GM19455 (cell line): ENCODE measurements around the gene EIF1.
"Not testable (repeated sequence)": the region's sequence is repeated elsewhere in the genome, so short reads cannot be mapped to it uniquely, and the experiment has no call there.

Source experiments
- ATAC-seq: cut with Tn5 transposase; IDR thresholded peaks from one replicate; pipeline ENCODE4 v1.9.1; 2021; ENCODE audit not compliant: unreplicated experiment

Gene EIF1

GRCh38 chr17:41688641-41689496 lies at the start of gene EIF1:
TSS of gene EIF1 (plus strand) at chr17:41688885. CDS start at chr17:41689039, 154 bp downstream.
- peak; percentile 68 for ATAC-seq

- no peak for ATAC-seq
Measured at GRCh38 chr17:41638941-41639340, 49.7 kb upstream of the EIF1 start.

- ATAC-seq: no peak
Measured at GRCh38 chr17:41639492-41640473, 48.9 kb upstream of the EIF1 start.

- not testable (repeated sequence) for ATAC-seq
Measured at GRCh38 chr17:41640596-41640995, 48.1 kb upstream of the EIF1 start.

DNA sequence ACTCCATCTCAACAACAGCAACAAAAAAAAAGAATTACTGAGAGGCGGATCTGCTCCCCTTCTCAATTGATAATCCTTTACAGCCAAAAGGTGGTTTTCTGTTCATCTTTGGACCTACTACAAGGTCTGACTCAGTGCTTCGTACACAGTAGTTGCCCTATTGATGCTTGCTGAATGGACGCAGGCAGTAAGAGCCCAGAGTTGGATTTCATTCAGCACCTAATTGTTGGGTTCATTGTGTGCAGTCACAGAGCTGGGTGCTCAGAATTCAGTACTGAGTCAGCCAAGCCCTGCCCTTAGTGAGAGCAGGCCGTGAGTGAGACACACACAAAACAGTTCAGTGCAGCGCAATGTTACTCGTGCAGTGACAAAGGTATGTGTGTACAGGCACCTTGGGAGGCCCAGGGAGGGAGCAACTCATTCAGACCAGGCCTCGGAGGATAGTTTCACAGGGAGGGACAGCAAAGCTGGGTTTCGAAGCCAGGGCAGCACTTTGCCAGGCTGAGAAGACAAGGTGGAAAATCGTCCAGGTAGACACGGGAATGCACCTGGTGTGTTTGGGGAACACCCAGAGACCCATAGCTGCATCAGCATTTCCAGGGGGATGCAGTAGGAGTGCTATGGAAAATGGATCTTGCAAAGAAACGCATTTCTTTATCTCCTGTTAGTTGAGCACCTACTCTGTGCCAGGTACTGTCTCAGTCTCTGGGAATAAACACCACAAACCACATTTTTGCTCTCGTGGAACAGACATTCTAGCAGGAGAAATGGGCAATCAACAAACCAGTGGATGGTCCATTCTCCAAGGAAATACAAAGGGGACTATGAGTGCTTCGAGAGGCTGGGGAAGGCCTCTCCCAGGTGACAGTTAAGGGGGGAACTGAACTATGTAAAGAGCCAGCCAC lies 46.2 kb upstream of the EIF1 start:
- ATAC-seq: no peak

- ATAC-seq: no peak
Measured at GRCh38 chr17:41647038-41647813, 41.5 kb upstream of the EIF1 start.

DNA sequence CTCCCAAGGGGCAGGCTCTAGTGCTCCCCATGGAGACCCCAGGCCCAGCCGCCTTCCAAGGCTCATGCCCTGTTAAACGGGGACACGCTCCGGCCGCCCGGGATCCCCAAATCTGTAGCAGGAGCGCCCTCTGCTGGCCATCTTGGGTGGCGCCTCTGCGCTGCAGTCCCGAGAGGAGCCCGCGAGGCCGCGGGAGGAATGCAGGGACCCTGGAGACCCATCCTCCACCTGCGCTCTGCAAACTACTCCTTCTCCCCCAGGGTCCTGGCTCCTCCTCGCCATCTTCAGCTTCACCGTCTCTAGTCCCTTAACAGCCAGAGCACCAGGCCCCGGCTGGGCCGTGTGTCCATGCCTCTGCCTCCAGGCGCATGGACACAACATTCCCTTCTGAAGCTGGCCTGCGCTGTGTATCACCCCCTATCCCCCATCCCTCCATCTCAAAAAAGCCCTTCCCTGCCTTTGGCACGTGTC lies 40.7 kb upstream of the EIF1 start:
- no peak for ATAC-seq

GRCh38 chr17:41648411-41649195 lies 40.1 kb upstream of the EIF1 start:
- no peak for ATAC-seq

GRCh38 chr17:41649923-41650519 lies 38.7 kb upstream of the EIF1 start:
- no peak for ATAC-seq

GRCh38 chr17:41650794-41651624 lies 37.7 kb upstream of the EIF1 start:
- no peak for ATAC-seq

- no peak for ATAC-seq
Measured at GRCh38 chr17:41651625-41652460, 36.8 kb upstream of the EIF1 start.

DNA sequence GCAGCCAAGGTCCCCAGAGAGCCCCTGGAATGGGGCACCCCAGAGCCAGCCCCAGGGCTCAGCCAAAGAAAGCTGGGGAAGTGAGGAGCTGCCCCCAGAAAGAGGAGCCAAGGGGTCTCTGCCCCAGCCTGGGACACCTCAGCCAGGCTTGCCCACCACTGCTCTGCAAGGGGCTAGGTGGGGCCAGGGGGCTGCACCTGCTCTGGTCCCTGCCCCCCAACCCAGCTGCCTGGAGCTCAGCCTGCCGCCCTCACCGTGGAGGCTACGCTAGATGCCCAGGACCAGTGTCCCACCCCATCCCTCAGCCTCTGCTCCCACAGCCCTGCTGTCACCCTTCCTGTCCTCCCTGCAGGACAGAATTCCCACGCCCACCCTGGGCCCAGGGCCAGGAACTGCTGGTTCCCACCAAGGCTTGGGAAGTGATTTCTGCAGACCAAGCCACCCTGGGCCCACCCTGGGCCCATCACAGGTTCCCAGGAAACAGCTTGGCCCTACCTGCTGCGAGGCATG lies 36.2 kb upstream of the EIF1 start:
- no peak for ATAC-seq

DNA sequence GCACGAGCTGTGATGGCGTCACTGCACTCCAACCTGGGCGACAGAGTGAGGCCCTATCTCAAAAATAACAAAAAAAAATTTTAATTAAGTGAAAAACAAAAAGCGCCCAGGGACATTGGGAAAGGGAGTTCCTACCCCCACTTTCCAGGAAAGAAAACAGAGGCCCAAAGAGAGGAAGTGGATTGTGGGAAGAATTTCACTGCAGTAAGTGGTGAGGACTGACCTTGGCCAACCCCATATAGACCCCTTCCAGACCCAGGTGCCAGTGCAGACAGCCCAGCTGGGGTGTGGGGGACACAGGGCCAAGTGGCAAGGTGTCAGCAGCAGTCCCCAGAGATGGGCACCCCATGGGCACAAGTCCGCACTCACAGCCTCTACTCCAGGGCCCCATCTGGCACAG lies 35.3 kb upstream of the EIF1 start:
- ATAC-seq: no peak

- ATAC-seq: no peak
Measured at GRCh38 chr17:41653892-41654677, 34.6 kb upstream of the EIF1 start.

- no peak for ATAC-seq
Measured at GRCh38 chr17:41654678-41655607, 33.7 kb upstream of the EIF1 start.
